ENCODE data around the gene PLXND1.
A peak's percentile ranks its signal among the peaks of the same experiment; 100 is the strongest.

Gene PLXND1

GRCh38 chr3:129627350-129628168, 21.1 kb upstream of the PLXND1 start:
- DNase-seq: peak; percentile 61

- peak; percentile 95 for DNase-seq
Observed at GRCh38 chr3:129626744-129627349, 20.4 kb upstream of the PLXND1 start.

GRCh38 chr3:129625072-129625874, 18.8 kb upstream of the PLXND1 start:
- DNase-seq: no peak

- no peak for DNase-seq
Observed at GRCh38 chr3:129624347-129625071, 18.0 kb upstream of the PLXND1 start.

DNA sequence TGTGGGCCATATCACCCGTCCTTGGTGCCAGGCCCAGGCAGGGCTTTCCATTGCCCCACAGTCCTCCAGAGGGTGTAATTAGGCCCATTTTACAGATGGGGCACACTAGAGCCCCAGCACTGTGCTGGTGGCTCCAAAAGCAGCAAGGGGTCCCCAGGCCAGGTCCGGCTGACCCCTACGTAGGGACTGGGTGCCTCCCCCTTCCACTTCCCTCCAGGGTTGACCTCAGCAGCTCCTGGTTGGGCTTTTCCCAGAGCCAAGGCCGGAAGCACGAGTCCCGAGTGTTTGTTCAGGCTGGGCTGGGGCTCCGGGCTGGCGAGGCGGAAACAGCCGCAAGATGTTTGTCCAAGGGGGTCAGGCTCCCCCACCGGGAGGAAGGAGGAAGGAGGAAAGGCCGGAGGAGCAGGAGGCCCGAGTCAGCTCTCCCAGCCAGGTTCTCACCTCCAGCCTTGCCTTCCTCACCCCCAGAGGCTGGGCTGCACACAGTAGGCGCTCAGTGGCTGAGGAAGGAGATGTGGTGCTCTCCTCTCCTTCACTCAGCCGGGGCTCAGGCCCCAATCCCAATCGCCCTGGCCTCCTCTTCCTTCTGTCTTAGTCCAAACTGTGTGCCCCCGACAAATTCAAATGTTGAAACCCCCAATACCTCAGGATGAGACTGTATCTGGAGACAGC, 17.1 kb upstream of the PLXND1 start:
- DNase-seq: no peak

- DNase-seq: no peak
Observed at GRCh38 chr3:129622933-129623332, 16.5 kb upstream of the PLXND1 start.

- DNase-seq: no peak
Observed at GRCh38 chr3:129622226-129622874, 15.9 kb upstream of the PLXND1 start.

DNA sequence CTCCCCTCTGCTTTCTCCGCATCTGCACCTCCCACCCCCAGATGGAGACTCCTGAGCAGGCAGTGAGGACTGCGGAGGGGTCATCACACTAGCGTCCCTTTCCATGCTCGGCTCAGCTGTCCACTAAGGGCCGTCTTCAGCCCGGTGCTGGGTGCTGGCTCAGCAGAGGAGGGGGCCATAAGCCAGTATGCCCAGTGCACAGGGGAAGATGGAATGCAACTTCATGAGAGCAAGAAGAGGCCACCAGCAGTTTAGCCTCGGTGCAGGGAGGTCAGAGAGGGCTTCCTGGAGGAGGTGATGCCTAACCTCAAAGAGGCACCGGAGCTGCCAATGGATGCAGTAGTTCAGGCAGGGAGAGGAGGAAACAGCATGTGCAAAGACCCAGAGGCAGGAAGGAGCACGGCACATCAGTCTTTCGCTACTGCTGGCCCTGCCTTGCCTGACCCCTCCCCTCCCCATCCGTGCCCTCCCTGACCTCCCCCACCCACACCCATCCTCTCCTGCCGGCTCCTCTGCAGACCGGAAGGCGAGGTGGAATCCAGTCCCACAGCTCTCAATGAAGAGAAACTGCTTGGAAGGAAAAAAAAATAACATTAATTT, 15.2 kb upstream of the PLXND1 start:
- DNase-seq: no peak

DNA sequence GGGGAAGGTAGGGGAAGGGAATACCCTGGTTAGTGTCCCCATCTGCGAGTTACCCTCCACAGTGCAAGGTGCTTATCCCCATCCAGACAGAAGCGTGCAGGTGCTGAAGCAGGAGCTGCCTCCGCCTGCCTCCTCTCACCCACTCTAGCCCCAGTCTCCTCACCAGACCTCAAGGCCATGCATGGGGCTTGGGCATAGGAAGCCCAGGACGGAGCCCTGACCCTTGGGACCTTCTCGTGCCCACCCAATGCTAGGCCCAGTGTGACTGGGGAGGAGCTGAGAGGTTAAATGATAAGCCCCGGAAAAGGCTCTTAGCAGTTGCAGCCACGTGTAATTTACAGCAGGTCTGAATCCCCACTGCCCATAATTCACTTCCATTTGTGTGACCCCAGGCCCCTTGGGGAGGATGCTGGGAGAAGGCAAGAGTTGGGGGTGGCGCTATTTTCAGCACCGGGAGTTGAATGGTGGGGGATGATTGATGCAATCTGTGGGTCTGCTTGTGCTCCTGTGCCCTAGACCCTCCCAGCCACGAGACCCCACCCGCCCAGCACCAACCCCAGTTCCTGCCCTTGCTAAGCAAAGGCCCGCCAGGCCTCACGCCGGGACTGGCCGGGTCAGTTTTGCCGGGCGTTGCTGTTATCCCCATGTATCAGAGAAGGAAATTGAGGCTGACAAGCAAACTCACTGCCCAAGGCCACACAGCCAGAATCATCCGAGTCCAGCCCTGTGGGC, 14.5 kb upstream of the PLXND1 start:
- DNase-seq: no peak

- DNase-seq: peak; percentile 33
Observed at GRCh38 chr3:129619726-129620162, 13.3 kb upstream of the PLXND1 start.

GRCh38 chr3:129618901-129619671, 12.6 kb upstream of the PLXND1 start:
- no peak for DNase-seq

DNA sequence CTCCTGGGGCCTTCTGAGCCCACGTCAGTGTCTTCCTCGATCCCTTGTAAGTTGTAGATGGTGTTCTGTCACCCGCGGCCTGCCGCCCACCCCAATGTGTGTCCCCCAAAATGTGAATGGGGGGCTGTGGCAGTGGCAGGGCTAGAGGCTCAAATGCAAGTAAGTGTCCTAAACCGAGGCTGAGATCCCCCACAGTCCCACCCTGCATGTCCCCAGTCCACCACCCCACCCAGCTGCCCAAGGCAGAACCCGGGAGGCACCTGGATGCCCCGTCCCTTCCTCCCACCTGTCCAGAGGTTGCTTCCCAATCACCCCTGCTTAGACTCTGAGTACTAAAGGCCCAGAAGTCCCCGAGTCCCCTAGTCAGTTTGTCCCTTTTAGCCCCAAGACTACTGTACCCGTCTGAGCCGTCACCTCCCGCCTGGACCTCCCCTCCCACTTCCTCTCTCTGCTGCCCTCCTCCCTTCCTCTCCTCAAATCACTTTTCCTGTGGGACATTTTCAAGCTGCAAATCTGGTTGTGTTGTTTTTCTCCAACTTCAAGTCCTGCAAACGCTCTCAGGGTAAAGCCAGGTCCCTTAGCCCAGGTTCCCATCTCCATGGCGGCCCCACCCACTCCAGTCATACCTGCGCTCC, 11.8 kb upstream of the PLXND1 start:
- DNase-seq: no peak

- DNase-seq: no peak
Observed at GRCh38 chr3:129617381-129618185, 11.1 kb upstream of the PLXND1 start.

DNA sequence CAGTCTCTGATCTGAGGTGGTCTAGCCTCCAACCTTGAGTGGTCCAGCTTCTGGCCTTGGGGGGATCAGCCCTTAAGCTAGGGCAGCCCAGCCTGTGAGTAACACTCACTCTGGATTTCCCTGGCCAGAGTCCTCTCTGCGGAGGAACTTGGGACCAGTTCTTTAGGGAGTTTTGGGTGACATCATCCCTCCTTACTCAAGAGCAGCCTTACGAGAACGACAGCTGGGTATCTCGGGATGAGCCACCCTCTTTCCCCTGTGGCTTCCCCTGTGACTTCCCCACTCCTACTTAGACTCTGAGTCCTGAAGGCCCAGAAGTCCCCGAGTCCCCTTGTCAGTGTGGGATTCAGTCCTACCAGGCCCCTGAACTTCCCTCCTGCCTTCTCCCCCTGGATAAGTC, 10.2 kb upstream of the PLXND1 start:
- no peak for DNase-seq

DNA sequence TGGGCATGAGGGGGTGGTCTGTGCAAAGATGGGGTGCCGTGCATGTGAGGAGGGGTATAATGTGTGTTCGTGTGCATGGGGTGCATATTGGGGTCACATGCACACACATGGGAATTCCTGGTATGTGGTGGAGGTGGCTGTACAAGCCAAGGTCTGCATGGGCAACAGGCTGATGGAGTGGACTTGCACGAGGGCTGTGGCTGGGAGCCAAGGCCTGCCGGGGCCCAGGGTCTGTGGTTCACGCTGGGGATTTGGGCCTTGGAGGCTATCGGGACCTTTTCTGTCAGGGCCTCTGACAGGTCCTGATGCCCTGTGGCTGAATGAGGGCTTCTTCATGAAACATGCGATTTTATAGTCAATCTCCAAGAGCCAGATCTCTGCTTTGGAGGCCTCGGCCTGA, 9.8 kb upstream of the PLXND1 start:
- DNase-seq: no peak

GRCh38 chr3:129615751-129616281, 9.3 kb upstream of the PLXND1 start:
- DNase-seq: no peak

DNA sequence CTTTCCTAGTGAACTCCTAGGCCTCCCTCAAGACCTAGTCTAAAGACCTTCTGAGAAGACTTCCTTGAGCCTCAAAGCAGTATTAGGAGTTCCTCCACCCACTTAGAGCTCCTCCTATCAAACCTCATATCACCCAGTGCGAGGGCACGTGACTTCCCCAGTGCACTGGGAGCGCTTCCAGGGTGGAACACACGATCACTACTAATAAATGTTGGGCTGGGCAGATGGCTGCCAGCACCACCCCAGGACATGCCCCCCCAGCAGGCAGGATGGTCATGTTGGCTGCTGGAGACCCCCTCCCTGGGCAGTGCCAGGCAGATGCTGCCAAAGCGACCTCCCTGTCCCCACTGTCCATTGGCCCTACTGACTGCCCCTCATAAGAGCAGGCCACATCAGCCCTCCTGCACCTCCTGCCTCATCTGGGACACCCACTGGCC, 8.5 kb upstream of the PLXND1 start:
- DNase-seq: no peak

GRCh38 chr3:129614435-129614834, 8.0 kb upstream of the PLXND1 start:
- DNase-seq: no peak
